GM21576 (cell line): ENCODE data around the gene RRAGC.
"Not testable (repeated sequence)": the region's sequence is repeated elsewhere in the genome, so short reads cannot be mapped to it uniquely, and the experiment has no call there.

Experiments used
- ATAC-seq: cut with Tn5 transposase; IDR thresholded peaks from one replicate; pipeline ENCODE4 v1.9.1; 2021; ENCODE audit warnings: mild to moderate bottlenecking, moderate library complexity; ENCODE audit not compliant: unreplicated experiment

The RRAGC gene

DNA sequence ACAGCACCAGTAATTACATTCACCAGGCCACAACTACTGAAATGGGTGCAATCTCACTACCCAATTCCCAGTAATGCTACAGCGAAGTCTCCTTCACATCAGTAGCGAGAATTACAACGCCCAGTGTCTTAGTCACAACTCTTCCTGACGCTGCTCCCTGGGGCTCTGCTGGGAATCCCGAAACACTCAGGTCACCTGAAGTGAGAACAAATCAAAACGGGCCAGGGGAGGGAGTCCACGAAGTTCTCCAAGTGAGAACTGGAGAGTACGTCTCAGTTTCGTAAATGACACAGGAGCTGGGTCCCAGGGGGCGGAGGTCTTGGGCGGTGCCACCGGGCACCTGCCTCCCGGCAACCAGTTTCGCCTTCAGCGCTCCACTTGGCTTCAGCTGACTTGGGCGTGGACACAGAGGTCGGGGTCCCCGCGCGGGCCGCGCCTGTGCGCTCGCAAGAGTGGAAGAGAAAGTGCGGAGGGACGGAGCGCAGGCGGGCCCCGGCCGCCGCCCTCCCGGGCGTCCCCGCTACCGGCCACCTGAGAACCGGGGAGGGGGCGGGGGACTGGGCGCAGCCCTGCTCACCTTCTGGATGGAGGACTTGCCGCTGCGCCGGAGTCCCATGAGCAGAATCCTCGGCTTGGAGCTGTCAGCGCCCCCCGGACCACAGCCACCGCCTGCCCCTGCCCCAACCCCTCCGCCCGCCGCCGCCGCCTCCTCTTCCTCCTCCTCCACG lies 575 bp downstream of the RRAGC start:
- peak; percentile 22 for ATAC-seq

DNA sequence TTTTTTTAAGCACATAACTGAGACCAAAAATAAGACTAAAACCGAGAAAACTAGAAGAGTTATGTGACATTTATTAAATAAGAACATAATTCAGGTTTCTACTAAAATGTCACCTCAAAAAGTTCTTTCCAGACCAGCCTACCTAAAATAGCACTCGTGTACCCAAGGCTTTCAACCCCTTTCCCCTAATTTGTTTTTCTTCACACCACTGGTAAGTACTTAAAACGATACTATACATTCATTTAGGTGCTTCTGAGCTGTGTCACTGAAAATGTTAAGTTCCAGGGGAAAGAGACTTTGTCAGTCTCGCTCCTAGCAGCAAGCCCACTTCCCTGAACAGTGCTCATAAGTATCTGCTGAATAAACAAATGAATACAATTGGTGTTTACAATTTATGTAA lies 6.8 kb downstream of the RRAGC start:
- no peak for ATAC-seq

DNA sequence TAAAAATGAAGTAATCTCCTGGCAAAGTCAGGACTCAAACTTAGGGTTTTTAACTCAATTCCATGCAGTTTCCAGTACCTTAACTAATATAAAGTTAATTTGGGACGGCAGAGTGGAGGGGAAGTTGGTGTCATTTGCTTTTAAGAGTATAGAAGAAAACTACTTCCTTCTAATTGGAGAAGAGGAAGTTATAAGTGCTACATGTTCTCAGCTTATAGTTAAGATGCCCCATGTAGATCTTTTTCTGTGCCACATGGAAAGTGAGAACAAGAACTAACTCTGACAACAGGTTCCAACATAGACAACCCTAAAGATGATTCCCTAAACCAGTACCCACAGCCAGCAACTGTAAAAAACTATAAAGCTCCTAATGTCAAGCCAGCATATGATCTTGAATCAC lies 11.5 kb downstream of the RRAGC start:
- no peak for ATAC-seq

DNA sequence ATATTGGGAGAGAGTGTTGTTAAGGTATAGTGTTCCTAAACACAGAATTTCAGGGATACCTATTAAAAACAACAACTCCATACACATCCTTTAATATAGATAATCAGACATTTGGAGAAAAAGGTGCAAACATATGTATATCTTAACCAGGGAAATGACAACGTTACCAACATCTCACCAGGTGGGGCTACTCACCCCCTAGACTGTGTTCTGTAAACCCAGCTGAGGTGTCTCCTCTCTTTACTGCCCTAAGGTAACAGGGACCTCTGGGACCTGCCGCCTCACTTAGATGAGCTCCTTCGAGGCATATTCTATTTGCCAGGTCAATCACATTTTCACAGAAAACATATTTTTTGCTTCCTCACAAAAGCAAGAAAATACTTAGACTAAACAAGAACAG lies 13.4 kb downstream of the RRAGC start:
- ATAC-seq: no peak

DNA sequence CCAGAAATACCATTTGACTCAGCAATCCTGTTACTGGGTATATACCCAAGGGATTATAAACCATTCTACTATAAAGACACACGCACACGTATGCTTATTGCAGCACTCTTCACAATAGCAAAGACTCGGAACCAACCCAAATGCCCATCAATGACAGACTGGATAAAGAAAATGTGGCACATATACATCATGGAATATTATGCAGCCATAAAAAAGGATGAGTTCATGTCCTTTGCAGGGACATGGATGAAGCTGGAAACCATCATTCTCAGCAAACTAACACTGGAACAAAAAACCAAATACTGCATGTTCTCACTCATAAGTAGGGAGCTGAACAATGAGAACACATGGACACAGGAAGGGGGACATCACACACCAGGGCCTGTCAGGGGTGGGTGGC lies 14.5 kb downstream of the RRAGC start:
- not testable (repeated sequence) for ATAC-seq

DNA sequence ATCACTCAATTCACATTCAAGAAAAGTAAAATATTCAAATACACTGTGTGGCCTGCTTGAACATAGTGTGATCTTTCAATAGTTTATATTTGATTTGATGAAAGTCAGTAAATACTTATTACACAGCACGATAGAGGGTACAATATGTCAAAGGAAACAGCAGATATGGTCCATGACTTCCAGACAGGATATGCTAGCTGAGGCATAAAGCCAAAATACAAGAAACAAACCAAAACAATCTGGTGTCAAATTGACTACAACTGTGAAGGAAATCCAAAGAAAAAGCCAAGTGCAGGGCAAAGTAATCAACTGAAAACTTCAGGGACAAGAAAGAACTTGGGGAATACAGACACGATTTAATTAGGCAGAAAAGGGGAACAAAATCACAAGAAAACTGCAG lies 19.3 kb downstream of the RRAGC start:
- ATAC-seq: no peak

DNA sequence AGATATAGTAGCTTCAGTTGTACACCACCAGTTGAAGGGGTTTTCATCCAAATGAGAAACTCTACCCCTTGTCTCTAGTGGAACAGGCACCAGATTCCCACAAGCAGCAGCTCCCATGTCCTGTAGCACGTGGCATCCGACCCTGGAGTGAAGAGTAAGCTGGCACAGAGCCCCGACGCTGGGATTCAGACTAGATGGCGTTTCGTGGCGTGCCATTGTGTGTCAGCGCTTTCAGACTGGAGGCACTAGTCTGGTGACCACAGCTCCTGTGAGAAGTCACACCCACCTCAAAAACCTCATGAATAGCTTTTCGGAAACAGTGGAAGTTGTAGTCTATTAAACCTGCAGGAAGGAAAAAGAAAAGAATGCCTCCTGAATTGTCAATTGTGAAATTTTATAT lies 20.2 kb downstream of the RRAGC start:
- no peak for ATAC-seq

DNA sequence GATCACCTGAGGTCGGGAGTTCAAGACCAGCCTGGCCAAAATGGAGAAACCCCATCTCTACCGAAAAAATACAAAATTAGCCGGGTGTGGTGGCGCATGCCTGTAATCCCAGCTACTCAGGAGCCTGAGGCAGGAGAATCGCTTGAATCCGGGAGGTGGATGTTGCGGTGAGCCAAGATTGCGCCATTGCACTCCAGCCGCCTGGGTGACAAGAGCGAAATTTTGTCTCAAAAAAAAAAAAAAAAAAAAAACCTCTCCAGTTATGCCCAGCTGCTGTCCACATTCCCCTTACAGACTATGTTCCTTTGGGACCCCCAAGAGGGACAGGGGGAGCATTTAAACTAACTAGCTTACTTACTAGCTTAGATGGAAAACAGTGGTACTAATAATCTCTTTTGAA lies 23.3 kb downstream of the RRAGC start:
- not testable (repeated sequence) for ATAC-seq

DNA sequence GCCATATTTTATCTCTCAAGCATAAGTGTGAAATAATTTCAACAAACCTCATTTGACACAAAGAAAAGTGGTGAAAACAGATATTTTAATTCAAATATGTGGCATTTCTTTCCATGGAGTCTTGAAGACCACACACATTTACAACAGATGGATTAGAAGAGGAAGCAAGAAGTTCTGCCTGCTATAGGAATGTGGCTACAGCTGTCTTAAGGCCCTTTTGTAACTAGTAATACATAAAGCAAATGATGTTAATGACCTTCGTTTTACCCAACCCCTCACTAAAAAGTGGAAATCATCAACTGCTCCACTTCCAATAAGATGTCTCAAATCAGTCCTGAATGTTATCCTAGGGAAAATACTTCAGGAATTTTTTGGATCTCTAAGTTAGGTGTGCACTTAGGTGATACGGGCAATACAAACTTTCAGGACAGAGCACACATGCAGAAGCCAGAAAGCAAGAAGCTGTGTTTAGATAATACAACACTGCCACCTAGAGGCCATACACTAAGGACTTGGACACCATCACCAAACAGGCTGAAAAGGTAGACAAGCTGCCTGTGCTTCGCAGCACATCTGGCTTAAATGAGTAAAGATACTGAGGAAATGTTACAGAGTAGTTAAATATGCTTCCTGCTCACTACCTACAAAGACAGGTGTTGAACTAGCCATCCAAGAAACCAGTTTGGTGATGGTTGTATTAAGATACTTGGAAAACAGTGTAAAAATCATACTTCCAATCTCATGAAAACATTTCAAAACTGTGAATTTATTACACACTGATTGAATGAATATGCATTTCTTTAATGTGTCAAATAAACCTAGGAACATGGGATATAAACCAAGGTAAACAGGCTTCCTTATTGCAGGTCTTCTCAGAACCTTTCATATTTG lies 24.4 kb downstream of the RRAGC start:
- no peak for ATAC-seq

DNA sequence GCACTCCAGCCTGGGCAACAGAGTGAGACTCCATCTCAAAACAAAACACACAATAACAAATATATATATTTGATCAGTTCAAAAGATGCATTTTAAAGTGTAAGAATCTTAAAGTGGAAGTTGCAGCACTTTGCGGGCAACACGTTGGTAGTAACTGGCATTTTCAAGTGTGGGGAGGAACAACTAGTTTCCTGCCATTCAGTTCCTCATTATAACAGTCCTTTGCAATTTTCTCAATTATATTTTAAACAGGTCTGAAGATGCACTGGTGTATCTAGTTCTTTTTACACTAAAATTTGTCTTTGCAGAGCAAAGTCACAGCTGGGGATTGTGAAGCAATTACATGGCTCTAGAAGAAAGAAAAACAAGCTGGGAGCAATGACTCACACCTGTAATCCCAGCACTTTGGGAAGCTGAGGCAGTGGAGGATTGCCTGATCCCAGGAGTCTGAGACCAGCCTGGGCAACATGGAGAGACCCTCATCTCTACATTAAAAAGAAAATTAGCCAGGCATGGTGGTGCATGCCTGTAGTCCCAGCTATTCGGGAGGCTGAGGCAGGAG lies 25.3 kb downstream of the RRAGC start:
- ATAC-seq: no peak

DNA sequence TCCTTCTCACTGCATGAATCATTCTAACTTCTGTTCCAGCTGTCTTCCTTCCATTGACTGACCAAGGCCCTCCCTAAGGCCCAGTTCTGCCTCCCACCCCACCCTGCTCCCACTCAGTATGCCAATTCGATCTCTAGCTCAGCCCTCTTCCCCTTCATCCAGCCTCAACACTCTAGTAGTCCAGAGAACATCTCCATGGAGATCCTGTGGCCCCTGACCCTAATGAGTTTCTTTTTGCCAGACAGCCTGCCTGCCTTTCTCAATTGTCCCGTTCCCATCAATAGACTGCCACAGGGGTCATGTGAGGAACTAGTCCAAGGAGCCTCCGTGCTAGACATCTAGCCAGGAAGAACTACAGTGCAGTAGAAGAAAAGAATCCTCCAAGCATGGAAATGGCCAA lies 26.4 kb downstream of the RRAGC start:
- ATAC-seq: no peak

DNA sequence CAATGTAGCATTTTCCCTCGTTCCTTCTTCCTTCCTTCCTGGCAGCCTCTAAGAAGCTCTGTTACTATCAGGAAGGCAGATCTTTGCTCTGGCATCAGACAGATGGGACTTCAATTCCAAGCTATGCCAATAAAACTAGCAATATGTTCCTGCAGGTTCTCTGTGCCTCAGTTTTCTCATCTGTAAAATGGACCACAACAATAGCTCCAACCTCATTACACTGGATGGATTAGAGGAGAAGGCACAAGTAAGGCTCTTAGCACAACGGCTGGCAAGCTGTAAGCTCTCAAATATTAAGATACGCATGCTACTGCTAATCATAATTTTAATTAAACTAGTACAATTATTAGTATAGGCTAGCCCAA lies 27.2 kb downstream of the RRAGC start:
- no peak for ATAC-seq

DNA sequence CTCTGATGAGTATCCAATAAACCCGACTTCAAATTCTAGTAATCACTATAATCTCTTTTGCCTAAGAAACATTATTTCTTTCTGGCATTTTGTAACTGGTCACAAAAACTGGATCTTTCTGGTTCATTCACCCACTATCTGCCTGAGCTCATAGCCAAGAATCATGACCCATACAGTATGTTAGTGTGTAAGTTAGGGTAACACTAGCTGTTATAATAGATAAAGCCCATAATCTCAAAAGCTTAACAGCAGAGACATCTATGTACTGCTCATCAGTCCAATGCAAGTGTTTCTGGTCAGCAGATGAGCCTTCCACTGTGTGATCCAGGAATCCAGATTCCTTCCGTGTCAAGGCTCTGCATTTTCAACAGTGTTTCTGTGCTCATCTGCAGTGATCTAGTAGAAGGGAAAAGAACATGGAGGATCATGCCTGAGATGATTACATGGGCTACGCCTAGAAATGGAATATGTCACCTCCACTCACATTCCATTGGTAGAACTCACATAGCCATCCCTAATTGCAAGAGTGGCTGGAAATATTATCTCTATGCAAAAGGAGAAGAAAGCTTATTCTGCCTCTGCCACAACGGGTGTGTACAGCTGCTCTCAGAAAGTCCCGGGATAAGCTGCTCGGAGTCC lies 27.7 kb downstream of the RRAGC start:
- no peak for ATAC-seq

DNA sequence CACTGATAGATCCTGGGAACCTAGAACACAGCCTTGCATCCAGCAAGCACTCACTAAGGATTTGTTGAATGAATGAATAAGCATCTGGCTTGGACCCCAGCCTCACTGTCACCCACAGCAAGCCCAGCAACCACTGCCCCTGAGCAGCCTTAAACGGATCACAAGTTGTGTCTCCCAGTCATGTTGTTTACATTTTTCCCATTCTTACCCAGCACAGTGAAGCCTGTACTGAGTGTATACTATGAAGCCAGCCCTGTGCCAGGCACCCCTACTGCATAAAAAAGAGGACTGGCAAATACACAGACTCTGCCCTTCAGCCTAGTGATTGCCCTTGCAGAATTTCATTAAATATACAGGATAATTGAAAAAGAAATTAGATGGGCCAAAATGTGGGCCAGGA lies 30.2 kb downstream of the RRAGC start:
- ATAC-seq: no peak

DNA sequence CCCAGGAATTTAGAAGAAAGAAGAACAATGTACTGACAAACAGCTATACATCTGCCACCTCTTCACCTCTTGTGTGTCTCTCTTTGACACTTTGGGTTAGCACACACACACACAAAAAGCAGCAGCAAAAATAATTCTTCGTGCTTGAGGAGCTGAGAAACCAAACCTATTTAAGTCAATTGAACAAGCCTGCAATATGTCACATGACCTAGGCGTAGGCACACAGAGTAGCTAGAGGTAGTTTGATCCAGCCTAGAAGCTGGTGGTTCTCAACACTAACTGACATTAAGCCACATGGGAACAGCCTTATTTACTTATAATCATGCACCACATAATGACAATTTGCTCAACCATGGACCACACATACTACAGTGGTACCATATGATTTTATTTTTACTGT lies 32.3 kb downstream of the RRAGC start:
- no peak for ATAC-seq

DNA sequence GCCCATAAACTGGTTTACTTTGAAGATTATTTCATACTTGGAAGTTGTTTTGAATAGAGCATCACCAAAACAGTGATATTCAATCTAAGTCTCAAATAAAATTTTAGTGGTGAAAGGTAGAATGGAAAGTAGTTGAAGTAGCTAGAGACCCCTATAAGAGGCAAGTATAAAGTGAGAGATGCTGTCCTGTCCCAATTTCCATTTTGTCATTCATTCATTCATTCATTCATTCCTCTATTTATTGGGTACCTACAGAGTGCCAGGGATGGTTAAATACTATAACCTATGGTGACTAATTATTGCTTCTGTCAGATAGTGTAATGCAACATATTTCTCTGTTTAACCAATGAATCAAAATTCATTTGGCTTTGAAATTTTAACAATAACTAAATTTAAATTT lies 32.7 kb downstream of the RRAGC start:
- no peak for ATAC-seq

DNA sequence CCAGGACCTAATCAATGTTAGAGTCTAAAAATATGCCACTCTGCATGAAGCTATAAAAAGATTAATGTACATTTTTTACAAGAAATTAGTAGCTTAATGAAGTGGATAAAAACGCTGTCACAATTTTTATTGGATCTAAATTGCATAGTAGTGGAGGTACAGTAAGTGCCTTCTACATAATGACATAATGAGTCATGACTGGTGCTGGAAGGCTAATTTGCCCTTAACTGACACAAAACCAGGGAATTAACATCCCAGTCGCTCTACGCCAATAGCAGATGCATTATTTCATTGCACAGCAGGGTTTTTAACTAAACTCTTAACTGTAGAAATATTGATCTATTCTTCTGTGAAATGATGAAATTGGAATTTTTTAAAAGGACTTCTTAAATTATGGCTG lies 33.3 kb downstream of the RRAGC start:
- ATAC-seq: no peak

DNA sequence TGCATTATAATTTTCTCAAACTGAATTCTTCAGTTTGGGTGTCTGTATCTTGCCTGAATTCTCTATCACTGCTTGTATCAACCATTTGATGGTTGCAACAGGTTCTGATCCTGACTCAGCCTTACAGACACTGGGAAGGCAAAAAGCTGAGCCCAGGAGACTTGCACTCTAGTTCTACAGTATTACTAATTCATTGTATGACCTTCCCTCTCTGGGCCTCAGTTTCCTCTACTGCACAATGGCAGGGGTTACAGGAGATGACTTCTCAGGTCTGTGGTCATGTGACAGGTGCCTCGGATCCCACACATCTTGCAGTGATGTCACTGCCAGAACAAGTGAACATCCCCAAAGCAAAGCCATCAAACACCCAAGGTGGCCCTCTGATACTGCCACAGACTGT lies 38.7 kb downstream of the RRAGC start:
- ATAC-seq: no peak

DNA sequence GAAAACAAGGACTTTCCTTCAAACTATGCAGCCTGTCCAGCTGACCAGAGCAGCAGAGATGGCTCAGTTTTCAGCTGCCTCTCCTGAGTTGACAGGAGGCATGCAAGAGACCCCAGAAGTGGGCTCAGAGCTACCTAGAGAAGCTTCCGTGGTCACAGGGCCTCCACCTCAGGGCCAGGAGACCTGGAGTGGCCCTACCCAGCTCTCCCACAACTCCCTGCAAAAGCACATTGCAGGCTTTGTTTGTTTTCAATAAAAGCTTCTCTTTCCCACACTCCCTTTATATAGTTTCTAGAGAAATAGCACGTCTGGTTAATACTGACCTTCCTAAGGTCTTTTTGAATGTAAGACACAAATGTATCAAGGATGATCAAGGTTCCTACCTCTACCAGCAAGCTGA lies 40.1 kb downstream of the RRAGC start:
- ATAC-seq: no peak

DNA sequence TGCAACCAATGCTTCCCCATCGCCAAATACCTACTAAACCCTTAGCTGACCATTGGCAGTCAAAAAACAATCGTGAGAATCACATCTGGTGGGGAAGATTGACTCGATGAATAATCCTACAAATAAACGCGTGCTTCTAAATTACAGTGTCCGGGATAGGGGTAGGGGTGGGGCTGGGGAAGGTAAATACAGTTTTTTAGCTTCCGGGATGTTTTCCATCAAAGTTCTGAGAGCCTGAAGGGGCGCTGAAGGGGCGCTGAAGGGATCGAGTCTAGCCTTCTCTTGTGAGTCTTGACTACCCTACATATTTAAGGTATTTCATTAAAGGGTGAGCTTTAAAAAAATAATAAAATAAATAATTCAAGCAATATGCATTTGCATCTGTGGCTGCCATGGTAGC lies 40.5 kb downstream of the RRAGC start:
- no peak for ATAC-seq

DNA sequence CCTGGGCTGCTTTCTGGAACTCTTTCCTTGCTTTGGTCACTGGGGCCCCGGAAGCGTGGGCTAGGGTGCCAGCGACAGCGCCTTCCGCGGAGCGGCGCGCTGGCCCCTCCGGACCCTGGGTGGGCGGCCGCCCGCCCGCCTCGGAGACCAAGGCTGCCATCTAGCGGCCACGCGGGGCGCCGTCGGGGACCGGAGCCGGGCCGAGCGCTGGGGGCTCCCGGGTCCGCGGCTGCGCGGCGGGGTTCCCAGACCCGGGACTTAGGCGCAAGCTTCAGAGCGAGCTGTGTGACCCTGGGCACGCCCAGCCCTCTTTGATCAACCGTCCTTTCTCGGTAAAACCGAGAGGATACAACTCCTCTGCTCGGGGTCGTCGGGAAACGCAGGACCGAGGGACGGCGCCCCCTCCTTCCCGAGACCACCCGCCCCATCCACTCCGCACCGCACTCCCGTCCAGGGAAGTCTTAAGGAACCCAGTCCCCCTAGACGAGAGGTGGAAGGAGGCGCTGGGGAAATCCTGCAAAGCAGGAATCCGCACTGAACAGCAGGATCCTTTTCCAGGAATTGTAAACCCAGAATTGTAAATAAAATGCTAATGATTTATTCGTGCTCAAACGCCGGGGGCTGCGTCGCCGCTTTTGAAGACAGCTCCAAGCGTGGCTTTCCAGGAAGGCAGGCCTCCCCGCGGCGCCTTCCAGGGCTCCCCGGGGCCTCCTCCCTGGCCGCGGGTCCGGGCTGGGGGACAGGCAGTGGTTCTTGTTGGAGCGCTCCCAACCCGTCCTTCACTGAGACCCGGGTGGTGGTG lies 41.2 kb downstream of the RRAGC start:
- ATAC-seq: no peak
